GM21825 (cell line): ENCODE data around the gene CRYL1.

Source experiments
- ATAC-seq: cut with Tn5 transposase; IDR thresholded peaks from one replicate; pipeline ENCODE4 v1.9.1; 2021; ENCODE audit warnings: mild to moderate bottlenecking, moderate library complexity; ENCODE audit not compliant: unreplicated experiment

The CRYL1 gene

DNA sequence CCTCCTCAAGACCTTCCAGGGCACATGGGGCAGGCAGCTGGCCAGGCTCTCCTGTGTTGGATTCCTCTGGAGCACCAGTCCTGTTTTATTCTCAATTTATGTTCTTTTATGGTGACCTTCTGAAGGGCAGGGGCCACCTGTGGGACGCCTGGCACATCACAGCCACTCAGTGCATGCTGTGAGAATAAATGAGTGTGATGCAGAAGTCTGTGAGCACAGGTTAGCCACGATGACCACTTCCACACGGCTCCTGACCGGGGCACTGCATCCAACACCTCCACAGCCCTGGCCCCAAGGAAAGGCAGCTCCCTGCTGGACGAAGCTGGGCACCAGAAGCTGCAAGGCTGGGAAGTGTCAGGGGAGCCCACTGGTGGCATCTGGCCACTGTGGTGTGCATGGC, 122.8 kb downstream of the CRYL1 start:
- no peak for ATAC-seq

DNA sequence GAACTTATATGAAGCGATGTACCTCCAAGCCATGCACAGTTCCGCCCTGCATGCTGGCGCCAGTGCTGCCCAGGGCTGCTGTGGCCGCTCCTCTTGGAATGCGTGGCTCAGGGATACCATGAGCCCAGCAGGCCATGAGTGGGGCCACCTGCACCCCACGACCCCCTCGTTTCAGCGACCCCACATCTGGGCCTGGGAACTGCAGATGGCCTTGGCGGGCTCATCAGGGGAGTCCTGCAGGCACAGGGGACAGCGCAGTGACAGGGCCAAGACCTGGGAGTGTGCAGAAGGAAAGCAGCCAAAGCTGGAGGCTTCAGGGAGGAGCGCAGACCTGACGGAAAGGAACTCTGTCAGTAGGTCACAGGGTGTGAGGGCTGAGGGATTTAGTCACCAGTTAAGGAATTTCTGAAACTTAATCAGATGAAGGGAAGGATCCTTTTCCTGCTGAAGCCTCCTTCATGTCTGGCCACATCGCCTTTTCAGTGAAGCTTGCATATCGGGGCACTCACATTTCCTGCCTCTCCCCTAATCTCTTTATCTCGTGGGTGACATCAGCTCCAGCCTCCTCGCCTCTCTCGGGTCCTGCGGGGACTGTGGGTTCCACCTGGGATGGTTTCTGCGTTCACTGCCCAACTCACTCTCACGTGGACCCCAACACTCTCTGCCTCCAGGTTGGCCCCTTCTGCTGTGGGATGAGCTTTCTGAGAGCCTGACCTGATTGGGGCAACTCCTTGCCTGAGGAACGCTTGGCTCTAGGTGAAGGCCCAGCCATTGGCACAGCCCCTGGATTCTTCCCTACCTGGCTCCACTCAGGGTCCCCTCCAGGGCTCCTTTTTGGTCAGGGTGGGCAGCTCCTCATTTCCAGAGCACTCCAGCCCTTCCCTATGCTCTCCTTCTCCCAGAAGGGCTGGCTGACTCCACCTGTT, 123.5 kb downstream of the CRYL1 start:
- ATAC-seq, result no peak

DNA sequence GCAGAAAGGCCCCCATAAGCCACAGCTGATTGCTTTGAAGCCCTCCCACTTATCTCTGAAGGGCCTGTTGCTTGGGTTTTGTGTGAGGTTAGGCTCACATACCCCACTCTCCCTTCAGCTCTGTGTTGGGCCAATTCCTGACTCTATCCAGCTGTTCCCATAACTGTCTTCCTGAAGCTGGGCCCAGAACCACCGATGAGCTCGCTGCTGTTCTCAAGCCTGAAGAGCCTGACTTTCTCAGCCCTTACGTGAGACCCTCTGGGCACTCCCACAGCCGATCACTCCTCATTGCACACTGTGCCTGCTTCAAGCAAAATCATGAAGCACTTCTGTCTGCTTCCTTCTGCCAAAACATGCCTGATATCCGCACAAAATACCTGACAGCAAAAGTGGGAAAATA, 124.1 kb downstream of the CRYL1 start:
- ATAC-seq, result no peak

DNA sequence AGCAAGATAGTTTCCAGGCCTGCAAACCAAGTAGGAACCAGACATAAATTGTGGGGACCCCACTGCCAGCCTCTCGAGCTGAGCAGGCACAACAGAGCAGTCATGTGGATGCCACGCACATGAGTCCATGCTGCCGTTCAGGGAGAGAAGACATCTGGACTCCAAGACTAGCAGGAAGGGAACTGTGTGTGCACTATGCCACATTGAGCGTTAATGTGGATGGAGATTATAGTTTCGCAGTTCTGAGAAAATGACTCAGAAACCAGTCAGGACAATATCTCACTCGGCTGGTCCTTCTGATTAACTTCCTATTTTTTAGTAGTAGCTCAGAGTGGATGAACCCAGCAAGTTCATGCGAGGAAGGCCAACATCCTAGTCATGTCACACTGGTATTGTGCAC, 124.9 kb downstream of the CRYL1 start:
- no peak for ATAC-seq

DNA sequence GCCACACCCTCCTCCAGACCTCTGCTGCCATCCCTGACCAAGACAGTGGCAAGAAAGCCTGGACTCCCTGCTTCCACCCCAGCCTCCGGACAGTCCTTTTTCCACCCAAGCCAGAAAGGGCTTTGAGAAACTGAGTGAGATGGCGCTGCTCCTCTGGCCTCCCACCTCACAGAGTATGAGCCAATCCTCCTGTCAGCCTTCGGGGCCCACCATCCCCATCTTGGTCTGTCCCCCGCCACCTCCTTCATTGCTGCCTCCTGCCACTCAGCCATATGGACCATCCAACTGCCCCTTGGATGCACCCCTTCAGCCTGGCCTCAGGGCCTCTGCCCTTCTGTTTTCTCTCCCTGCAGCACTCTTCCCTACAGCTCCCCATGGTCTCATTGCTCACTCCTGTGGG, 125.7 kb downstream of the CRYL1 start:
- ATAC-seq, result no peak

DNA sequence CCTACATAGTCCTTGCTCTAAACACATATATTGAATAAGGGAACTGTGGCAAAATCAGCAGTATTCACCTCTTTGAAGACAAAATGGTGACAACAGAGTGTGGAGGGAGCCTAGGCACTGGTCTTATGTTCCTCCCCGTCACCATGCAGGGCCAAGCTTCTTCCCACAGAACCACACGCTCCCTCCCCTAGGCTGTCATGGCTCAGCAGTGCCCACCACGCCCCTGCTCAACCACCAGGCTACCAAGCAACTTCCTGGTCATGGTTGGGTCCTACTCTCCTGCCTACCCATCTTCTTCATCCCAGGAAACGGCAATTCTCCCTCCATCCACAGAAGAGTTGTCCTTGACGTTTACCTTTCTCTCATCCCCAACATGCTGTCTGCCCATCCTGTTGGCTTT, 126.1 kb downstream of the CRYL1 start:
- ATAC-seq, result no peak

DNA sequence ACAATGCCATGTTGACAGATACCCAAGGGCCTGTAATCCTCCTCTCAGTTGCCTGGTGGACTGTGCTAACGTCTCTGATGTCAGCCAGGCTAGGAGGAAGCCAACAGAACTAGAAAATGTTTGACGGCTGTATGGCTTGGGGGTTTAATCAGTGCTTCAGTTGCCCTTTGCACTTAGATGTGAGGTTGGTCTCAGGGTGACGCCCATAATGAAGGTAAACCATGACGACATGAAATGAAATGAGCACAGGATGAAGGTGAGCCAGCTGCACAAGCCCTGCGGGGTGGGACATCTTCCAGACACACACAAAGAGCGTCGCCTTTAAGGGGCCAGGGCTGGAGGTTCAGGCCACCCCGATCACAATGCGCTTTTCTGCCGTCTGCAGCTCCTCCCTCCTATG, 127.2 kb downstream of the CRYL1 start:
- no peak for ATAC-seq

DNA sequence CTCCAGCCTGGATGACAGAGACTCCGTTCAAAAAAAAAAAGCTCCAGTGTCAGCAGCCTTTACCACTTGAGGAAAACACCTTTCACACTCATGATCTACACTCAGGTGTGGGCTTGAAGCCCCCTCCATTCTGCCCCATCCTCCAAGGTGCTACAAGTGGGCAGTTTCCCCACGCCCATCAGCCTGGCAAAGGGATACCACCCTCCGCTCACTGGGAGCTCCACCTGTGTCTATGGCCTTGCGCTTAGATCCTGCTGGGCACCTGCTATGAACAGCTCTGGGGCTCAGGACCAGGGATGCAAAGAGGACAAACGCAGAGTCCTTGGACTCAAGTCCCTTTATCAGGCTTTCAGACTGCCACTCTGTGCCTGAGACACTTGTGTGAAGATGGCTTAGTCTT, 127.8 kb downstream of the CRYL1 start:
- ATAC-seq, result no peak

DNA sequence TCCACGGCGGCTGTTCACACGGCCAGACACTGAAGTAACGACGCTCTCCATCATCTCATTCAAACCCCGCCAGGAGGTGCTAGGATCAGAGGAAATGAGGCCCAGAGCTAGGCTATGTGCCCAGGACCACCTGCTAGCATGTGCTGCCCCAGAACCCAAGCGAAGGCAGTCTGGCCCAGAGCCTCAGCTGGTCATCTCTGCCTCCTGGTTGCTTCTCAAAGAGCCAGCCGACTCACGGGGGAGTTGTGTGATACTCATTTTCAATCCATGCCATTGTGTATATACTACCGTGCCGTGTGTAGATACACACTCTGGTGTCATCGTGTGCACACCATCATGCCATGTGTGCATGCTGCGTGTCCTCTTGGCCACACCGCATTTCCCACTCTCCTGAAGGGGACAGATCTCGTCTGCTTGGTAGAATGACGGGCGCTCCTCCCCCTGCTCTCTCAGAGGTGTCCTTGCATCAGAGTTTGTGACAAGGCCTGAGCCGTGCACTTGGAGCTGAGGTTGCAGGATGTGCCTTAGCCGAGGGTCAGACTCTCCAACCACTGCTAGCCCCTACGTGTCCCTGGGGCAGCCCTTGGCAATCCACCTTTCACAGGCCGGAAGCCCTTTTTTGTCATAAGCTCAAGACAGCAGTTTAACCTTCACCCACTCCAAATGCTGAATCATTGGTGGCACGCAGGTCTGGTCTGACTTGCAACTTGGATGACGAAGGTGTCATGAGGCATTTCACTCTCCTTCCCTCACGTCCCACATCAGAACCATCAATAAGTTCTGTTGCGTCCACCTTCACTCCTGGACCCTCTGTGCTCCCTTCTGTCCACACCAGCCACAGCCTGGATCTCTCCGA, 130.4 kb downstream of the CRYL1 start:
- ATAC-seq, result no peak

DNA sequence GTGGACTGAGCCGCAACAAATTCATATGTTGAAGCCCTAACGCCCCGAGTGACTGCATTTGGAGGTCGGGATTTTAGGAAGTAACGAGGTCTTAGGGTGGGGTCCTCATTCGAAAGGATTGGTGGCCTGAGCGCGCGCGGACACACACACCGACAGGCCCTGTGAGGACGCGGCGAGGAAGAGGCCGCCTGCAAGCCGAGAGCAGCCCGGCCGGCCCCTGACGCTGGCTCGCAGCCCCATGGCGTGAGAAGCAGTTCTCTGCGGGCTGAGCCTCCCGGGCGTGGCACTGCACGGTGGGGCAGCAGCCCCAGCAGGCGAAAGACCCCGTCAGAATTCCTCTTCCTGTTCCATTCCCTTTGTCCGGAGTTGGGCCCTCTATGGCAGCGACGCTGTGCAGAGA, 131.2 kb downstream of the CRYL1 start:
- no peak for ATAC-seq

DNA sequence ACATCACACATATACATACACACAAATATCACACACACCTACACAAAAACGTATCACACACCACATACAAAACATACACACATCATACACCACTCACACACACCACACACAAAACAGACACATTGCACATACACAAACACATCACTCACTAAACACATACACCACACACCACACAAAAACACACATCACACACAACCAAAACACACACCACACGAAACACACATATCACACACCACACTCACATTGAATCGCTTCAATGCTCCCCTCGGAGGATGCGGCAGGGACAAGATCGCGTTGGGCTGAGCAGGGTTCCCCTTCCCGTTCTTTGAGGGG, 131.5 kb downstream of the CRYL1 start:
- no peak for ATAC-seq

DNA sequence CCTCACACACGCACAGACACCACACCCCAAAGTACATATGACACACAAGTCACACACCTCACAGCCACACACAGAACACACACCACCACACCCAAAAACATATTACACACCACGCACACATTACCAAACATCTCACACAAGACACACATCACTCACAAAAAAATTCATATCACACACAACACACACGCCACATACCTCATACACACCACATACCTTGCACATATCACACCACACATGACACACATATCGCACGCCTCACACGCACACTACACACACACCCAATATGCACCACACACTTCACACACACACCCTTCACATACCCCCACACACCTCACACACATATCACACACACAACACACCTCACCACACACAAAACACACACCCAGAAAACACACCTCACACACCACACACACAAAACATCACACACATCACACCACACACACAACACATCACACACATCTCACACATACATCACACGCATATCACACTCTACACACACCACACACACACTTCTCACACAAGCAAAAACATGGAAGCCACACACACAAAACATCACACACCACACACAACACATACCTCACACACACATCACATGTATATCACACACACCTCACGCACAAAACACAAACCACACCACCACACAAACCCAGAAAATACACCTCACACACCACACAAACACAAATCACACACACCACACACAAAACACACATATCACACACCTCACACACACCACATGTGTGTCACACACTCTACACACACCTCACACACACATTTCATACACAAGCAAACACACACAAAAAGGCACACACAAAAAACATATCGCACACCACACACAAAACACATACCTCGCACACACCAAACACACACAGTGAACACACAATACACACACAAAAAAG, 132.1 kb downstream of the CRYL1 start:
- ATAC-seq, result no peak

DNA sequence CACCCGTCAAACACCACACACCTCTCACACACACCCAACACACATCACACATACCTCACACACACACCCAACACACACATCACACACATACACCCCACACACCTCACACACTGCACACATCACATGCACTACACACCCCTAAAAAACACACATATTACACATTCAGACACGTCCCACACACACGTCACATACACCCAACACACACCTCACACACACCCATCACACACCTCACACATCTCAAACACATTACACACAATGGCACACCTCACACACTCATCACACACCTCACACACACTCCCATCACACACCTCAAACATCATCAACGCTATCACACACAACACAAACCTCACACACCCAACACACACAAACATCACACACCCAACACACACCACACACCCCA, 133.1 kb downstream of the CRYL1 start:
- ATAC-seq, result no peak

DNA sequence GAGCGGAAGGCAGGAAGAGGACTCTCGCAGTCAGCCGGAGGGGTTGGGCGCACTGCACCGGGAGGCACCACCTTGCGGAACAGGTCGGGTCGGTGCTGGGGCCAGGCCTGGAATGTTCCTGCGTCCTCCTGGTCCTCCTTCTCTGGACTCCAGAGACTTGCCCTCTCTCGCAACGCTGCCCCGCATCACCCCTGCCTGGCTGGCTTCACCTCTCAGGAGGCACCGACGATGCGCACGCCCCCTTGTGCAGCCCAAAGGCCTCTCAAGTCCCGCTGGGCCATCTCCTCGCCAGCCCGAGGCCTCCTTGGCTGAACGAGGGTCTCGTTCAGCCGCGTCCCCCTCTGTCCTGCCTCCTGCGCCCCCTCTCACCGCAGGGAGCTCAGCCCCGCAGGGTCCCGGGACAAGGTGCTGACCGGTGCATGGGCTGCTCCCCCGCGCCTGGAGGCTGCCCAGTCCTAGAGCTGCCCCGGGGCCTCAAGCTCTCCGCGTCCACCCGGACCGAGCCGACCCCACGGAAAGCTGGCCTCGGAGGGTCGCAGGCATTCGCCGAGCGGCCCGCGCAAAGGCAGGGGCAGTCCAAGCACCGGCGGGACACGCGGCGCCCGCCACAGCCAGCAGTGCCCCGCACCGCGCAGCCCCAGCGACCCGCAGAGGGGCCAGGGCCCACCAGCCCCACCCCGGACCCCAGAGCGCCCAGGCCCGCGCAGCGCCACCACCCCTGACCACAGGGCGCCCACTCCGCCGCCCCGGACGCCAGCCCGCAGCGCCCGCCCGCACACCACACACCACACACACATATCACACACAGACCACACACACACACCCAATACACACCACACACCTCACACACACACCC, 133.8 kb downstream of the CRYL1 start:
- no peak for ATAC-seq

DNA sequence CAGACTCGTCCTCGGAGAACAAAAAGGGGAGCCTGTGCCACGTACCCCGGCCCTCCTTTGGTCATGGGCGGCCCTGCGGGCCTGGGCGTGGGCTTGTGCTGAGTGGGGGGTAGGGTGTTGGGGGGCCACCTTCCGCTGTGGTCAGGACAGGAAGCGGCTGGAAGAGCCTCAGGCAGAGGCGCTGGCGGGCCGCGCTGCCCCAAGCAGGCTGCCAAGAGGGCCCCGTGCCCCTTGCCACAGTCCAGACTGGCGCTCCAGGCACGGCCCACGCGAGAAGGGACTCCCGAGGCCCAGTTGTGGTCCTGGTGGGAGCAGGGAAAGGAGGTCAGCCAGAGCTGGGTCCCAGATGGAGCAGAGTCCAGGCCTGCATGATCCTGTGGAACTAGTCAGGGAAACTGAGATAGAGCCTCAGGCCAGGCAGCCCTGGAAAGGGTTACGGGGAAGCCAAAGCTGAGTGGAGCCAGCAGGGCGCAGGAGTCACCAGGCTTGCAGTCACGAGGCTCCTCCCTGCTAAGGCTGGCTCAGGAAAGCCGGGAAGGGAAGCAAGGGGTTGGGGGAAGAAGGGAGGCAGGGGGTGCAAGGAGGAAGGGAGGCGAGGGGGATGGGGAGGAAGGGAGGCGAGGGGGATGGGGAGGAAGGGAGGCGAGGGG, 135.0 kb downstream of the CRYL1 start:
- ATAC-seq, result no peak

DNA sequence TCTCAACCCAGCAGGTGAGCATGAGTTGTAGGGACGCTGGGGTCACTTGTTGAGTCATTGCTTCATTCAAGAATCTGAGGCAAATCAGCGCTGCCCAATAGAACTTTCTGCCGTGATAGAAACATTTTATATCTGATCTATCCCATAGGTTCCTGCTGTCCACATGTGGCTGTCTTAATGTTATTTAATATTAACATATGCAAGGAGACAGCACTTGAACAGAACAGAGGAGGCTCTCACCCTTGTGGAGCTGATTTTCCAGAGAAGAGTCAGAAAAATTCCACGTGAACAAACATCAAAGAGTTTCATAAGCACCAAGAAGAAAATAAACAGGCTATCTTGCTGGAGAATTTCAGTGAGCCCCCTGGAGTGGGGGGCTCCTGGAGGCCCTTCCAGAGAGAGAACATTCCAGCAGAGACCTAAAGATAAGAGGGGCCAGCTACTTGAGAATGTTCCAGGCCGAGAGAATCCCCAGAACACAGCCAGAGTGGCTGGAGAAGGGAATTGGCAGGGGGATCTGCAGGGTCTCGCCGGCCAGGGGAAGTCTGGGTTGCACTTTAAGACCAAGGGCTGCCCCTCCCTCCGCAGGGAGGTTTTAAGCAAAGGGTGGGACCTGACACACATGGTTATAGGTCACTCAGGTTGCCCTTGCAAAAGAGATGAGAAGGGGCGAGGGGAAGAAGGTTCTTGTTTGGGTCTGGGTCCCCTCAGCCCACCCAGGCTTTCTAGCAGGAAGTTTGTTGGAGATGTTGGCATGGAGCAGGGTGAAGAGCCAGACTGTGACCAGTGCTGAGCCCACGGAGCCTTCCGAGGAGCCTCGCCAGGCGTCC, 135.7 kb downstream of the CRYL1 start:
- no peak for ATAC-seq

DNA sequence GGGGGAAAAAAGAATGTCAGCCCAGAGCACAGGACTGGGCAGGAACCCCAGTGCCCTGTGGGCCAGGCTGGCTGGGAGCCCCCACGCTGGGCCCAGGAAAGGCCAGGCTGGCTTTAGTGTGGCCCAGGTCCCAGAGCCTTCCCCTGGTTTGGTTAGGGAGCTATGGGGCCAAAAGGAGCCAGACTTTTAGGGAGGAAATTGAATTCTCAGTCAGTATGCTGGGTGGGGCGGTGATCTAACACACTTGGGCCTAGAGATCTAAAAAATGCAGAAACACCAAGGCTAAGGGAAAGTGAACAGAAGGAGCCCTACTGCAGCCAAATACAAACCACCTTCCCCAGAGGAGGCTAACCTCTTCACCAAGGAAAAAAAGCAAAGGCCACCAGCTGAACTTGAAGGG, 137.5 kb downstream of the CRYL1 start:
- no peak for ATAC-seq

DNA sequence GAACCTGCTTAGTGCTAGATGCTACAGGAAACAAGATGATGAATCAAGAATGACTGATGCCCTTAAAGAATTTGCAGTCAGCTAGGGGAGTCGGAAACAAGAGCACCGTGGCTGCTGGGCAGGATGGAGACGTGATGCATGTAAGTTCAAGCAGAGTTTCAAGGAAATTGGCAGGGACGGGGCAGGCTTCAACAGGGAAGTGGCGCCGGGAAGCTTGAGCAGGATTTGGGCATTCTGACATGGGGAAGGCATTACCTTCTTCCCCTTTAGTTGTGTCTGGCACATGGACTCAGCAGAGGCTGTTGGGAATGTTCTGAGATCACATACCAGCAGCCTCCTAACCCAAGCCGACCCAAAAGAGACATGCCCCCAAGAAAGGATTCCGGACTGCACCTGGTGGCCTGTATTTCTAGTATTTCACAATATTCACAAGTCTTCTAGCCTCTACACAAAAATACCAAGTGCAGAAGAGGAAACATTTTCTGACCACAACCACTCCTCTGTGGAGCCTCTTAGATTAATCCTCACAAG, 138.2 kb downstream of the CRYL1 start:
- ATAC-seq, result no peak

DNA sequence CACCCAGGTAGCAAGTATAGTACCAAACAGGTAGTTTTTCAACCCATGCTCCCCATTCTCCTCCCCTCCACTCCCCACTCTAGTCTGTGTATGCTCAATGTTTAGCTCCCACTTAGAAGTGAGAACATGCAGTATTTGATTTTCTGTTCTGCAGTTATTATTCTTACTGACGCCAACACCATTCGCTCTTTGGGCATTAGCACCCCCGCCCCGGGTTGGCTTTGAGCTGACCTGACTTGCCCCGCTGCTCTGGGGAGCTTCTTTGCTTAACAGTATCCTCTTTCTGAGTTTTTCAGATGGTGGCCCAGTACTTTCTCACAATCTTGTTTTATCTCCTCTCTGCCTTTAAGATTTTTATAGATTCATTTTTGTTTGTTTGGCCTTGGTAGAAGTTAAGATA, 138.7 kb downstream of the CRYL1 start:
- no peak for ATAC-seq
